NCI-H524 treated with DMSO at 0.1 percent for 48 hours (cell line): Measurements from ENCODE around the gene BASP1.
"Not testable (repeated sequence)": the region's sequence is repeated elsewhere in the genome, so short reads cannot be mapped to it uniquely, and the experiment has no call there.

Source experiments
- DNase-seq: peaks from one replicate; lab custom pipeline; 2025; lab: John Stamatoyannopoulos, UW

Gene BASP1

GRCh38 chr5:17191574-17191973, 25.9 kb upstream of the BASP1 start:
- not testable (repeated sequence) for DNase-seq

- no peak for DNase-seq
Measured at GRCh38 chr5:17192191-17192590, 25.2 kb upstream of the BASP1 start.

GRCh38 chr5:17196024-17196423, 21.4 kb upstream of the BASP1 start:
- no peak for DNase-seq

- DNase-seq = no peak
Measured at GRCh38 chr5:17196697-17197096, 20.7 kb upstream of the BASP1 start.

- DNase-seq = peak; percentile 66
Measured at GRCh38 chr5:17203329-17204132, 13.9 kb upstream of the BASP1 start.

- no peak for DNase-seq
Measured at GRCh38 chr5:17204133-17204489, 13.3 kb upstream of the BASP1 start.

- no peak for DNase-seq
Measured at GRCh38 chr5:17206021-17206420, 11.4 kb upstream of the BASP1 start.

- no peak for DNase-seq
Measured at GRCh38 chr5:17212191-17212590, 5.2 kb upstream of the BASP1 start.

GRCh38 chr5:17212996-17213395, 4.4 kb upstream of the BASP1 start:
- DNase-seq = no peak

- no peak for DNase-seq
Measured at GRCh38 chr5:17213938-17214337, 3.5 kb upstream of the BASP1 start.

GRCh38 chr5:17214893-17215292, 2.5 kb upstream of the BASP1 start:
- no peak for DNase-seq

- no peak for DNase-seq
Measured at GRCh38 chr5:17215361-17215760, 2.1 kb upstream of the BASP1 start.

GRCh38 chr5:17216176-17216973, 1.1 kb upstream of the BASP1 start:
- peak; percentile 70 for DNase-seq

- no peak for DNase-seq
Measured at GRCh38 chr5:17216974-17217492, 398 bp upstream of the BASP1 start.

GRCh38 chr5:17218353-17219005, 1.0 kb downstream of the BASP1 start:
- DNase-seq = no peak

- no peak for DNase-seq
Measured at GRCh38 chr5:17219006-17219422, 1.6 kb downstream of the BASP1 start.

GRCh38 chr5:17219469-17219868, 2.0 kb downstream of the BASP1 start:
- DNase-seq = no peak

GRCh38 chr5:17219992-17220391, 2.6 kb downstream of the BASP1 start:
- no peak for DNase-seq

- DNase-seq = no peak
Measured at GRCh38 chr5:17220469-17220868, 3.0 kb downstream of the BASP1 start.

GRCh38 chr5:17221843-17222636, 4.6 kb downstream of the BASP1 start:
- DNase-seq = peak; percentile 49

- peak; percentile 25 for DNase-seq
Measured at GRCh38 chr5:17222664-17223063, 5.2 kb downstream of the BASP1 start.
